ENCODE results near the gene SPDYE6.
"Not testable (repeated sequence)": the region's sequence is repeated elsewhere in the genome, so short reads cannot be mapped to it uniquely, and the experiment has no call there.

The SPDYE6 gene

GRCh38 chr7:102326157-102326889 lies 29.9 kb downstream of the SPDYE6 start:
- no peaks in the 10 kb centered on the region for H4K20me1 ChIP-seq (ENCODE audit: insufficient read depth, low read length, poor library complexity, severe bottlenecking)
- no peaks in the 10 kb centered on the region for H3K36me3 ChIP-seq (ENCODE audit: insufficient read depth, low read length)
- no peak overlapping the region for H3K4me3 ChIP-seq (ENCODE audit: low read length, poor library complexity, severe bottlenecking)
- H3K9me3 ChIP-seq (ENCODE audit: insufficient read depth, low read depth, low read length) = no peaks in the 10 kb centered on the region
- H3F3A ChIP-seq (ENCODE audit: low read depth) = no peaks in the 10 kb centered on the region
- H2AFZ ChIP-seq (ENCODE audit: low read length) = no peak overlapping the region
- no peak overlapping the region for H3K9ac ChIP-seq (ENCODE audit: low read depth, low read length, poor library complexity, severe bottlenecking)
- H3K27me3 ChIP-seq (ENCODE audit: insufficient read depth, low read length, poor library complexity, severe bottlenecking) = no peaks in the 10 kb centered on the region
- TF ChIP-seq CTCF (conservative IDR thresholded peaks at IDR 0.05; ENCODE audit: low read length) (no peak), EZH2phosphoT487 (IDR thresholded peaks at IDR 0.05; ENCODE audit: borderline replicate concordance) (no peak)
- H3K79me2 ChIP-seq (ENCODE audit: insufficient read depth, low read length) = no peaks in the 10 kb centered on the region
- no peak overlapping the region for H3K4me2 ChIP-seq (ENCODE audit: low read depth, low read length, poor library complexity, severe bottlenecking)
- H3K4me1 ChIP-seq (ENCODE audit: insufficient read depth, low read length, poor library complexity, severe bottlenecking) = no peaks in the 10 kb centered on the region
- H3K9me2 ChIP-seq (replicated peaks; ENCODE audit: low read depth, low read length) = no peaks in the 10 kb centered on the region

- H3K4me2 ChIP-seq (ENCODE audit: low read depth, low read length, poor library complexity, severe bottlenecking); H3K4me3 ChIP-seq (ENCODE audit: low read length, poor library complexity, severe bottlenecking); H3K9me3 ChIP-seq (ENCODE audit: insufficient read depth, low read depth, low read length); H4K20me1 ChIP-seq (ENCODE audit: insufficient read depth, low read length, poor library complexity, severe bottlenecking); H3K79me2 ChIP-seq (ENCODE audit: insufficient read depth, low read length); H3K27me3 ChIP-seq (ENCODE audit: insufficient read depth, low read length, poor library complexity, severe bottlenecking); H3F3A ChIP-seq (ENCODE audit: low read depth); H2AFZ ChIP-seq (ENCODE audit: low read length); H3K4me1 ChIP-seq (ENCODE audit: insufficient read depth, low read length, poor library complexity, severe bottlenecking); H3K36me3 ChIP-seq (ENCODE audit: insufficient read depth, low read length); H3K9me2 ChIP-seq (replicated peaks; ENCODE audit: low read depth, low read length); H3K9ac ChIP-seq (ENCODE audit: low read depth, low read length, poor library complexity, severe bottlenecking): not testable (repeated sequence)
These were observed 31.1 kb downstream of the SPDYE6 start for GRCh38 chr7:102325106-102325505.

DNA sequence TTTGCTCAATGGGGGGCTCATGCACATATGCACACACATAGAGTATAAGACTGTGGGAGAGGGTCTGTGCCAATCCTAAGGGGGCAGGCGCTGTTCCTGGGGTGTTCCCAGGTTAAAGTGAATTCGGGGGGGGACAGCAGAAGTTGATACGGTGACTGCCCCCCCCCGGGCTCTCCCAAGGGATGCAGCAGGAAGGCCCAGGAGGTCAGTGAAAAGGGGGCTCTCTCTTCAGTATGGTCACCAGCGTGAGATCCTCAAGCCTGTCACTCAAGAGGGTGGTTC lies 32.4 kb downstream of the SPDYE6 start:
- Histone ChIP-seq H3K9ac (ENCODE audit: low read depth, low read length, poor library complexity, severe bottlenecking) (no peak overlapping the region), H3K9me2 (replicated peaks; ENCODE audit: low read depth, low read length) (no peaks in the 10 kb centered on the region), H4K20me1 (ENCODE audit: insufficient read depth, low read length, poor library complexity, severe bottlenecking) (no peaks in the 10 kb centered on the region), H2AFZ (ENCODE audit: low read length) (no peak overlapping the region), H3F3A (ENCODE audit: low read depth) (no peaks in the 10 kb centered on the region), H3K4me1 (ENCODE audit: insufficient read depth, low read length, poor library complexity, severe bottlenecking) (no peaks in the 10 kb centered on the region), H3K9me3 (ENCODE audit: insufficient read depth, low read depth, low read length) (no peaks in the 10 kb centered on the region), H3K4me3 (ENCODE audit: low read length, poor library complexity, severe bottlenecking) (no peak overlapping the region), H3K4me2 (ENCODE audit: low read depth, low read length, poor library complexity, severe bottlenecking) (no peak overlapping the region), H3K79me2 (ENCODE audit: insufficient read depth, low read length) (no peaks in the 10 kb centered on the region), H3K36me3 (ENCODE audit: insufficient read depth, low read length) (no peaks in the 10 kb centered on the region), H3K27me3 (ENCODE audit: insufficient read depth, low read length, poor library complexity, severe bottlenecking) (no peaks in the 10 kb centered on the region)
- TF ChIP-seq EZH2phosphoT487 (IDR thresholded peaks at IDR 0.05; ENCODE audit: borderline replicate concordance) = no peak
- TF ChIP-seq CTCF (conservative IDR thresholded peaks at IDR 0.05; ENCODE audit: low read length) = no peak

DNA sequence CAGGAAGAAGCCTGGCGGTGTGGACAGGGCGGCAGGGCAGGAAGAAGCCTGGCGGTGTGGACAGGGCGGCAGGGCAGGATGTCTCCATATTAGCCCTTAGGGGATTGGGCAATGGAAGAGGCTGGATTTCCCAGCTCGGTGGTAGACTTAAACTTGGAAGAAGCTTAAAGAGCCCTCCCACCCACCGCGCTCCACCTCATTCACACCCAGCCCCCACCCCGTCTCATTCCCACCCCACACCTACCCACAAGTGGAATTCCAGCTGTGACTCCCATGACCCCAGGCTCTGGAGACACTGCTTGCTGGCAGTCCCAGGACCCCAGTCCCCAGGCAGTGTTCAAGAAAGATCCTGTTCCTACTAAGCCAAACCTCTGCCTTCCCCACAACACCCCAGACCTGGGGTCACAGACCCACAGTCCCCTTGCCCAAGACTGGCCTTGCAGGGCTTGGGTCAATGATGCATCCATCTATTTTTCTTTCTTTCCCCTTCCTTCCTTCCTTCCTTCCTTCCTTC lies 34.0 kb downstream of the SPDYE6 start:
- Histone ChIP-seq H3K9me3 (ENCODE audit: insufficient read depth, low read depth, low read length) (no peaks in the 10 kb centered on the region), H3F3A (ENCODE audit: low read depth) (no peaks in the 10 kb centered on the region)

More for the DNA sequence above, 34.0 kb downstream of the SPDYE6 start:
- H4K20me1 ChIP-seq (ENCODE audit: insufficient read depth, low read length, poor library complexity, severe bottlenecking) = no peaks in the 10 kb centered on the region
- H3K4me3 ChIP-seq (ENCODE audit: low read length, poor library complexity, severe bottlenecking) = no peak overlapping the region
- no peaks in the 10 kb centered on the region for H3K27me3 ChIP-seq (ENCODE audit: insufficient read depth, low read length, poor library complexity, severe bottlenecking)
- no peaks in the 10 kb centered on the region for H3K4me1 ChIP-seq (ENCODE audit: insufficient read depth, low read length, poor library complexity, severe bottlenecking)
- H3K36me3 ChIP-seq (ENCODE audit: insufficient read depth, low read length) = no peaks in the 10 kb centered on the region
- no peak overlapping the region for H3K4me2 ChIP-seq (ENCODE audit: low read depth, low read length, poor library complexity, severe bottlenecking)
- H2AFZ ChIP-seq (ENCODE audit: low read length) = no peak overlapping the region
- H3K9ac ChIP-seq (ENCODE audit: low read depth, low read length, poor library complexity, severe bottlenecking) = no peak overlapping the region
- H3K79me2 ChIP-seq (ENCODE audit: insufficient read depth, low read length) = no peaks in the 10 kb centered on the region
- H3K9me2 ChIP-seq (replicated peaks; ENCODE audit: low read depth, low read length) = no peaks in the 10 kb centered on the region
- TF ChIP-seq EZH2phosphoT487 (IDR thresholded peaks at IDR 0.05; ENCODE audit: borderline replicate concordance) = no peak

Measured in Loucy (cell line).